SJSA1 (cell line): ENCODE data around the gene MS4A6E. TPM values are rescaled to one million over a fixed set of nuclear protein-coding genes. Genes with fewer than 3 reads are reported as not detected.
"Not testable (repeated sequence)": the region's sequence is repeated elsewhere in the genome, so short reads cannot be mapped to it uniquely, and the experiment has no call there.

Experiments
- DNase-seq, 2 experiments: peaks; one replicate each; pipeline ENCODE4 v3.0.0-alpha.2; 2015 to 2020; ENCODE audit warnings: low spot score in 2 of 2, low read depth in 1 of 2
- H3K27ac ChIP-seq: fragments of 250-450 bp; sonication (Bioruptor Pico); 2 replicates; pipeline ENCODE4 v1.5.1; 2020; ENCODE audit warnings: mild to moderate bottlenecking, moderate library complexity
- H3K27me3 ChIP-seq: fragments of 250-450 bp; sonication (Bioruptor Pico); replicated peaks from 2 replicates; pipeline ENCODE4 v1.5.1; 2020; ENCODE audit warnings: mild to moderate bottlenecking, moderate library complexity
- H3K36me3 ChIP-seq: fragments of 250-450 bp; sonication (Bioruptor Pico); 2 replicates; pipeline ENCODE4 v1.5.1; 2020; ENCODE audit warnings: mild to moderate bottlenecking
- H3K4me1 ChIP-seq: fragments of 250-450 bp; sonication (Bioruptor Pico); replicated peaks from 2 replicates; pipeline ENCODE4 v1.6.1; 2021; ENCODE audit warnings: mild to moderate bottlenecking
- H3K4me3 ChIP-seq: fragments of 250-450 bp; sonication (Bioruptor Pico); 2 replicates; pipeline ENCODE4 v1.5.1; 2020; ENCODE audit warnings: mild to moderate bottlenecking
- H3K9me3 ChIP-seq: fragments of 250-450 bp; sonication (Bioruptor Pico); replicated peaks from 2 replicates; pipeline ENCODE4 v1.5.1; 2020; ENCODE audit warnings: mild to moderate bottlenecking
- total RNA-seq: library from RNA; depleted of rRNA; stranded (reverse); fragments of >200 nt; shearing (Covaris generic); gene quantifications from 2 replicates; pipeline ENCODE4 v1.2.3, GENCODE V29; 2014

MS4A6E gene
- total RNA-seq, 1 experiment from 2014 or later = not detected

- no peaks in the 10 kb centered on the region for H3K4me1 ChIP-seq
- no peaks in the 10 kb centered on the region for H3K36me3 ChIP-seq
- DNase-seq = no peak
- H3K9me3 ChIP-seq = no peaks in the 10 kb centered on the region
- H3K27me3 ChIP-seq = no peaks in the 10 kb centered on the region; the same call in 1 of the 2 replicates
- no peak overlapping the region for H3K27ac ChIP-seq
- H3K4me3 ChIP-seq = no peak overlapping the region
Observed at GRCh38 chr11:60347084-60347797, 20.2 kb downstream of the MS4A6E start.

GRCh38 chr11:60348116-60348515 is 21.1 kb downstream of the MS4A6E start:
- no peak overlapping the region for H3K27ac ChIP-seq
- H3K9me3 ChIP-seq = no peaks in the 10 kb centered on the region
- no peaks in the 10 kb centered on the region for H3K36me3 ChIP-seq
- H3K27me3 ChIP-seq = no peaks in the 10 kb centered on the region; the same call in 1 of the 2 replicates
- no peak for DNase-seq
- no peak overlapping the region for H3K4me3 ChIP-seq
- H3K4me1 ChIP-seq = no peaks in the 10 kb centered on the region

GRCh38 chr11:60349990-60350389 is 22.9 kb downstream of the MS4A6E start:
- Histone ChIP-seq H3K4me3 (no peak overlapping the region), H3K4me1 (no peaks in the 10 kb centered on the region), H3K27ac (no peak overlapping the region), H3K27me3 (no peaks in the 10 kb centered on the region; the same call in 1 of the 2 replicates), H3K9me3 (no peaks in the 10 kb centered on the region), H3K36me3 (no peaks in the 10 kb centered on the region)
- no peak for DNase-seq

GRCh38 chr11:60357771-60358170 is 30.7 kb downstream of the MS4A6E start:
- no peak overlapping the region for H3K4me3 ChIP-seq
- H3K36me3 ChIP-seq = no peaks in the 10 kb centered on the region
- H3K9me3 ChIP-seq = no peaks in the 10 kb centered on the region
- no peak overlapping the region for H3K27ac ChIP-seq
- no peaks in the 10 kb centered on the region for H3K27me3 ChIP-seq
- H3K4me1 ChIP-seq = no peaks in the 10 kb centered on the region
- no peak for DNase-seq

GRCh38 chr11:60360621-60361020 is 33.6 kb downstream of the MS4A6E start:
- H3K36me3 ChIP-seq = no peaks in the 10 kb centered on the region
- H3K4me1 ChIP-seq = no peaks in the 10 kb centered on the region
- no peak overlapping the region for H3K27ac ChIP-seq
- H3K9me3 ChIP-seq = no peaks in the 10 kb centered on the region
- H3K27me3 ChIP-seq = peaks cover 15% of the 10 kb centered on the region
- DNase-seq = no peak
- no peak overlapping the region for H3K4me3 ChIP-seq

- Histone ChIP-seq H3K27ac (no peak overlapping the region), H3K36me3 (no peaks in the 10 kb centered on the region), H3K4me3 (no peak overlapping the region), H3K4me1 (no peaks in the 10 kb centered on the region), H3K9me3 (no peaks in the 10 kb centered on the region), H3K27me3 (peaks cover 15% of the 10 kb centered on the region)
- DNase-seq = no peak
Observed at GRCh38 chr11:60362241-60362640, 35.2 kb downstream of the MS4A6E start.

GRCh38 chr11:60363542-60364470 is 36.8 kb downstream of the MS4A6E start:
- H3K27ac ChIP-seq = no peak overlapping the region
- peak; percentile 64 to 69 for DNase-seq
- no peaks in the 10 kb centered on the region for H3K36me3 ChIP-seq

GRCh38 chr11:60366262-60366904 is 39.3 kb downstream of the MS4A6E start:
- H3K27ac ChIP-seq, H3K9me3 ChIP-seq, H3K4me3 ChIP-seq, H3K36me3 ChIP-seq: not testable (repeated sequence)
- H3K4me1 ChIP-seq = peaks cover 12% of the 10 kb centered on the region
- peak in 1 of 2 experiments; percentile 19 for DNase-seq
- H3K27me3 ChIP-seq = peaks cover 15% of the 10 kb centered on the region

More at GRCh38 chr11:60363542-60364470, 36.8 kb downstream of the MS4A6E start:
- H3K9me3 ChIP-seq = no peaks in the 10 kb centered on the region
- peaks cover 15% of the 10 kb centered on the region for H3K27me3 ChIP-seq
- no peak overlapping the region for H3K4me3 ChIP-seq
- no peaks in the 10 kb centered on the region for H3K4me1 ChIP-seq

GRCh38 chr11:60367009-60367408 is 40.0 kb downstream of the MS4A6E start:
- no peak overlapping the region for H3K4me3 ChIP-seq
- peaks cover 15% of the 10 kb centered on the region for H3K27me3 ChIP-seq
- no peaks in the 10 kb centered on the region for H3K36me3 ChIP-seq
- H3K9me3 ChIP-seq = no peaks in the 10 kb centered on the region
- no peak overlapping the region for H3K27ac ChIP-seq
- H3K4me1 ChIP-seq = peaks cover 14% of the 10 kb centered on the region
- no peak for DNase-seq

- Histone ChIP-seq H3K4me3 (no peak overlapping the region), H3K36me3 (no peaks in the 10 kb centered on the region), H3K9me3 (no peaks in the 10 kb centered on the region), H3K27ac (no peak overlapping the region), H3K4me1 (peaks cover 14% of the 10 kb centered on the region), H3K27me3 (peaks cover 15% of the 10 kb centered on the region)
- peak in 1 of 2 experiments; percentile 38 for DNase-seq
Observed at GRCh38 chr11:60367896-60368295, 40.8 kb downstream of the MS4A6E start.

GRCh38 chr11:60370252-60370810 is 43.3 kb downstream of the MS4A6E start:
- no peak for DNase-seq
- Histone ChIP-seq H3K4me3 (no peak overlapping the region), H3K27me3 (no peaks in the 10 kb centered on the region), H3K27ac (no peak overlapping the region), H3K9me3 (no peaks in the 10 kb centered on the region), H3K36me3 (no peaks in the 10 kb centered on the region), H3K4me1 (peaks cover 14% of the 10 kb centered on the region)

- no peak overlapping the region for H3K27ac ChIP-seq
- peak in 1 of 2 experiments; percentile 91 for DNase-seq
- no peaks in the 10 kb centered on the region for H3K9me3 ChIP-seq
- H3K27me3 ChIP-seq = no peaks in the 10 kb centered on the region
- peaks cover 14% of the 10 kb centered on the region for H3K4me1 ChIP-seq
- no peak overlapping the region for H3K4me3 ChIP-seq
- no peaks in the 10 kb centered on the region for H3K36me3 ChIP-seq
Observed at GRCh38 chr11:60370811-60371298, 43.8 kb downstream of the MS4A6E start.

- H3K4me3 ChIP-seq = no peak overlapping the region
- H3K27me3 ChIP-seq = no peaks in the 10 kb centered on the region
- H3K9me3 ChIP-seq = no peaks in the 10 kb centered on the region
- peaks cover 14% of the 10 kb centered on the region for H3K4me1 ChIP-seq
- no peak overlapping the region for H3K27ac ChIP-seq
- H3K36me3 ChIP-seq = no peaks in the 10 kb centered on the region
- DNase-seq = no peak
Observed at GRCh38 chr11:60371386-60371785, 44.3 kb downstream of the MS4A6E start.
